Endothelial cell of umbilical vein (primary cell): ENCODE results near the gene NUDT5. TPM values are rescaled to one million over a fixed set of nuclear protein-coding genes. Genes with fewer than 3 reads are reported as not detected.

Experiments used
- BruUV-seq: library from RNA; stranded (reverse); fragments of 400-500 nt; replicated peaks from 2 replicates; lab custom pipeline; 2021; lab: Mats Ljungman, UMichigan
- CTCF ChIA-PET: fragments of 300-600, 350-600 bp; sonication (Branson Sonifier 250); formaldehyde crosslinking; loops from one replicate; lab custom pipeline; 2021; ENCODE audit warnings: antibody characterized with exemption, inconsistent platforms; lab: Charles Lee
- POLR2A ChIA-PET: fragments of 300-600, 350-600 bp; sonication (Branson Sonifier 250); formaldehyde crosslinking; loops from one replicate; lab custom pipeline; 2021; ENCODE audit warnings: antibody characterized with exemption, inconsistent platforms; lab: Charles Lee
- DNase-seq: peaks from one replicate; pipeline ENCODE4 v3.0.0-alpha.2; 2011; ENCODE audit warnings: low read depth, low spot score
- FAIRE-seq: peaks from 2 replicates; lab custom pipeline; 2011; peaks lifted over from hg19 to GRCh38; lab: Jason Lieb, UNC
- H2AFZ ChIP-seq: 2 replicates; pipeline ENCODE4 v1.6.0; 2012; ENCODE audit warnings: low read depth, low read length, control low read depth, inconsistent platforms
- H3K27ac ChIP-seq: 2 replicates; pipeline ENCODE4 v1.5.1; 2011; ENCODE audit warnings: low read depth, mild to moderate bottlenecking, control low read depth, low read length, moderate library complexity; ENCODE audit not compliant: insufficient read depth
- H3K27me3 ChIP-seq, 2 experiments: 2 replicates each; pipeline versions ENCODE4 v1.6.0 to v1.6.1; 2011; ENCODE audit warnings: low read length in 2 of 2, mixed read lengths in 1 of 2; ENCODE audit not compliant: control insufficient read depth in 2 of 2, insufficient read depth in 2 of 2
- H3K36me3 ChIP-seq, 2 experiments: 2 replicates in 1 of 2; 3 replicates in 1 of 2; pipeline ENCODE4 v1.5.1; 2011; ENCODE audit warnings: low read length in 2 of 2, mild to moderate bottlenecking in 1 of 2, moderate library complexity in 1 of 2; ENCODE audit not compliant: control insufficient read depth in 2 of 2, insufficient read depth in 2 of 2; ENCODE audit errors: extremely low read depth in 1 of 2
- H3K4me1 ChIP-seq: 3 replicates; pipeline ENCODE4 v1.5.1; 2011; ENCODE audit warnings: mild to moderate bottlenecking, low read length; ENCODE audit not compliant: control insufficient read depth, insufficient read depth; ENCODE audit errors: extremely low read depth
- H3K4me2 ChIP-seq: 2 replicates; pipeline ENCODE4 v1.6.1; 2011; ENCODE audit warnings: low read length, control low read depth, mixed read lengths; ENCODE audit not compliant: insufficient read depth
- H3K4me3 ChIP-seq, 3 experiments: fragments of 200-600 bp in 1 of 3; sonication (generic), shearing (Covaris generic) in 1 of 3; replicated peaks in 1 of 3; 2 replicates each; pipeline ENCODE4 v1.5.1; 2011 to 2016; ENCODE audit warnings: control low read depth in 3 of 3, low read length in 3 of 3, mild to moderate bottlenecking in 2 of 3, inconsistent platforms in 1 of 3, low read depth in 1 of 3, moderate library complexity in 1 of 3; ENCODE audit not compliant: insufficient read depth in 1 of 3
- H3K79me2 ChIP-seq: 2 replicates; pipeline ENCODE4 v1.6.0; 2012; ENCODE audit warnings: low read length, inconsistent platforms; ENCODE audit not compliant: control insufficient read depth, insufficient read depth
- H3K9ac ChIP-seq: replicated peaks from 2 replicates; pipeline ENCODE3; 2011; ENCODE audit warnings: low read length, control low read depth; ENCODE audit not compliant: insufficient read depth; ENCODE audit errors: extremely low read depth
- H3K9me1 ChIP-seq: replicated peaks from 3 replicates; pipeline ENCODE4 v1.6.0; 2011; ENCODE audit warnings: mild to moderate bottlenecking, low read length; ENCODE audit not compliant: control insufficient read depth, insufficient read depth; ENCODE audit errors: extremely low read depth
- H3K9me3 ChIP-seq: replicated peaks from 2 replicates; pipeline ENCODE4 v1.5.1; 2012; ENCODE audit warnings: low read length, inconsistent platforms; ENCODE audit not compliant: control insufficient read depth, insufficient read depth
- H4K20me1 ChIP-seq: replicated peaks from 2 replicates; pipeline ENCODE3; 2011; ENCODE audit warnings: mild to moderate bottlenecking, low read length; ENCODE audit not compliant: control insufficient read depth, insufficient read depth; ENCODE audit errors: extremely low read depth
- CTCF ChIP-seq, 2 donors: IDR thresholded peaks; 1 replicate in 1 of 2; 2 replicates in 1 of 2; pipeline ENCODE4 v1.5.1; 2011; ENCODE audit warnings: low read length in 2 of 2, mild to moderate bottlenecking in 2 of 2, moderate library complexity in 2 of 2, control low read depth in 1 of 2, inconsistent platforms in 1 of 2, low read depth in 1 of 2; ENCODE audit not compliant: insufficient read depth in 1 of 2; ENCODE audit errors: extremely low read depth in 1 of 2
- EZH2 ChIP-seq: IDR thresholded peaks from 2 replicates; pipeline ENCODE4 v1.6.1; 2012; ENCODE audit warnings: borderline replicate concordance, low read depth, mild to moderate bottlenecking, moderate library complexity, low read length, inconsistent platforms; ENCODE audit not compliant: severe bottlenecking
- FOS ChIP-seq: IDR thresholded peaks from 2 replicates; pipeline ENCODE4 v1.6.1; 2011; ENCODE audit warnings: mild to moderate bottlenecking, low read length, moderate library complexity, borderline replicate concordance; ENCODE audit not compliant: insufficient read depth
- GATA2 ChIP-seq: IDR thresholded peaks from 2 replicates; pipeline ENCODE4 v1.7.0; 2011; ENCODE audit warnings: low read depth, mild to moderate bottlenecking, moderate library complexity, mixed read lengths, low read length; ENCODE audit not compliant: insufficient read length, insufficient read depth
- JUN ChIP-seq: IDR thresholded peaks from 2 replicates; pipeline ENCODE4 v1.6.1; 2011; ENCODE audit warnings: borderline replicate concordance, low read depth; ENCODE audit not compliant: insufficient read length, insufficient read depth
- MAX ChIP-seq: IDR thresholded peaks from 2 replicates; pipeline ENCODE4 v1.6.1; 2011; ENCODE audit not compliant: insufficient read depth, insufficient read length
- MYC ChIP-seq: IDR thresholded peaks from one replicate; pipeline ENCODE4 v1.6.1; 2011; ENCODE audit warnings: mild to moderate bottlenecking, low read depth, low read length
- POLR2A ChIP-seq: IDR thresholded peaks from 2 replicates; pipeline ENCODE4 v1.6.1; 2012; ENCODE audit warnings: low read depth, mild to moderate bottlenecking, control low read depth, low read length
- POLR2AphosphoS5 ChIP-seq: IDR thresholded peaks from 2 replicates; pipeline ENCODE4 v1.6.1; 2012; ENCODE audit warnings: low read depth, mild to moderate bottlenecking, control low read depth, low read length, moderate library complexity; ENCODE audit not compliant: insufficient read depth
- dilution Hi-C: fragments of 300-500 bp; cut with MboI; formaldehyde crosslinking; loops from one replicate; pipeline ENCODE4 v1.15.0; 2019; ENCODE audit warnings: low sequenced_read_pairs; ENCODE audit not compliant: extremely low pct_ligation_motif_present
- intact Hi-C: fragments of 100-400 bp; cut with micrococcal nuclease; formaldehyde crosslinking; loops from one replicate; pipeline ENCODE4 v1.10.0; 2022
- polyA plus RNA-seq, 4 experiments: library from polyadenylated mRNA; depleted of rRNA in 3 of 4; stranded (reverse) in 3 of 4; unstranded in 1 of 4; fragments of >200 nt; gene quantifications; 2 replicates each; pipeline versions ENCODE4 v1.2.1 to v1.2.3, GENCODE V29; 2011 to 2012; ENCODE audit warnings: missing spikeins in 1 of 4
- total RNA-seq: library from RNA; stranded (reverse); gene quantifications from 2 replicates; pipeline ENCODE4 v1.2.3, GENCODE V29; 2021

The NUDT5 gene
- total and polyA plus RNA-seq, 2 donors (not counting 3 experiments of a cell fraction or from before 2014, with no cell fraction given): 81.8 to 87.8 TPM

- peaks cover 6 to 14% of the 10 kb centered on the region in 2 experiments for H3K36me3 ChIP-seq
- H2AFZ ChIP-seq: no peak overlapping the region
- FAIRE-seq: no peak
- H3K9me3 ChIP-seq: no peaks in the 10 kb centered on the region
- peaks cover 84% of the 10 kb centered on the region for H3K79me2 ChIP-seq
- no peak for TF ChIP-seq POLR2AphosphoS5
- TF ChIP-seq FOS: no peak
- no peak for TF ChIP-seq EZH2
- TF ChIP-seq CTCF (IDR thresholded peaks at IDR 0.05; ENCODE audit: extremely low read depth in 1 of 2, insufficient read depth in 1 of 2, low read depth in 1 of 2, low read length in 2 of 2): no peak
- TF ChIP-seq MYC: no peak
- TF ChIP-seq MAX: no peak
- no peak for TF ChIP-seq JUN
- no peak for TF ChIP-seq POLR2A
- TF ChIP-seq GATA2: no peak
- dilution Hi-C loops: no loop called here
- peaks cover 4% of the 10 kb centered on the region for H3K4me1 ChIP-seq
- no peaks in the 10 kb centered on the region for H4K20me1 ChIP-seq
- no peak overlapping the region for H3K9ac ChIP-seq
- intact Hi-C loops: no loop called here
- BruUV-seq: no TSS peak
- H3K4me3 ChIP-seq: no peak overlapping the region
- CTCF ChIA-PET: no interaction called here
- POLR2A ChIA-PET: no interaction called here
- no peaks in the 10 kb centered on the region for H3K27me3 ChIP-seq
- H3K4me2 ChIP-seq: no peak overlapping the region
- H3K27ac ChIP-seq: no peak overlapping the region
- no peak for DNase-seq
- H3K9me1 ChIP-seq: no peaks in the 10 kb centered on the region
These were observed 6.5 kb upstream of the NUDT5 start for GRCh38 chr10:12202226-12202625.
